NCI-H2081 (cell line): ENCODE results near the gene ALLC.
"Not testable (repeated sequence)": the region's sequence is repeated elsewhere in the genome, so short reads cannot be mapped to it uniquely, and the experiment has no call there.

Source experiments
- DNase-seq, 2 experiments: peaks; one replicate each; lab custom pipeline; 2025; lab: John Stamatoyannopoulos, UW

ALLC gene

GRCh38 chr2:3626118-3626811 is 31.7 kb upstream of the ALLC start:
- no peak for DNase-seq

DNA sequence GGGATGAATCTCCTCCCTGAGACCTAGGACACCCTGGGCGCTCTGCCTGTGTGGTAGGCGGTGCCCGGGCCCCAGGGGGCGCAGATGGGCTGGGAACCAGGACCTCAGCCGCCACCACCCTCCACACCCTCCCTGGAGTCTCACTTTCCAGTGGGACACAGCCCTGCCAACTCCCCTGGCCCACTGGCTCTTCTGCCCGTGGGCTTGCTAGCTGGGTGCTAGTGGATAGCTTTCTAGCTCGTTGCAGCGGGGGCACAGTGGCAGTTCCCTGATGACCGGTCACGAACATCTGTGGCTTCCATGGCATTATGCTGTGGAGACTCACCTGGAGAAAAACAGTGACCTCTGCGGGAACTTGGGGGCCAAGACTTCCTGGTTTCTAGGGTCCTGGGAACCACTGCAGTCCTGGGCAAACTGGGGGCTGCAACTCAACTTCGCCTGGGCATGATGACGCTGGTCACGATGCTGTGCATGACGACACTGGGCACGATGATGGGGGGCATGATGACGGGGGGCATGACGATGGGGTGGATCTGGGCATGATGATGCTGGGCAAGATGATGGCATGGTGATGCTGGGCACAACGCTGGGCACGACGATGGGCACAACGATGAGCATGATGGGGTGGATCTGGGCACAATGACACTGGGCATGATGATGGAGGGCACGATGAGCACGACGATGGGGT is 31.0 kb upstream of the ALLC start:
- DNase-seq = no peak

GRCh38 chr2:3627500-3628100 is 30.4 kb upstream of the ALLC start:
- DNase-seq = no peak

GRCh38 chr2:3628241-3628679 is 29.7 kb upstream of the ALLC start:
- DNase-seq = no peak

- DNase-seq = no peak
Measured at GRCh38 chr2:3628800-3629199, 29.2 kb upstream of the ALLC start.

- no peak for DNase-seq
Measured at GRCh38 chr2:3630631-3631030, 27.4 kb upstream of the ALLC start.

- DNase-seq = no peak
Measured at GRCh38 chr2:3631161-3631850, 26.7 kb upstream of the ALLC start.

DNA sequence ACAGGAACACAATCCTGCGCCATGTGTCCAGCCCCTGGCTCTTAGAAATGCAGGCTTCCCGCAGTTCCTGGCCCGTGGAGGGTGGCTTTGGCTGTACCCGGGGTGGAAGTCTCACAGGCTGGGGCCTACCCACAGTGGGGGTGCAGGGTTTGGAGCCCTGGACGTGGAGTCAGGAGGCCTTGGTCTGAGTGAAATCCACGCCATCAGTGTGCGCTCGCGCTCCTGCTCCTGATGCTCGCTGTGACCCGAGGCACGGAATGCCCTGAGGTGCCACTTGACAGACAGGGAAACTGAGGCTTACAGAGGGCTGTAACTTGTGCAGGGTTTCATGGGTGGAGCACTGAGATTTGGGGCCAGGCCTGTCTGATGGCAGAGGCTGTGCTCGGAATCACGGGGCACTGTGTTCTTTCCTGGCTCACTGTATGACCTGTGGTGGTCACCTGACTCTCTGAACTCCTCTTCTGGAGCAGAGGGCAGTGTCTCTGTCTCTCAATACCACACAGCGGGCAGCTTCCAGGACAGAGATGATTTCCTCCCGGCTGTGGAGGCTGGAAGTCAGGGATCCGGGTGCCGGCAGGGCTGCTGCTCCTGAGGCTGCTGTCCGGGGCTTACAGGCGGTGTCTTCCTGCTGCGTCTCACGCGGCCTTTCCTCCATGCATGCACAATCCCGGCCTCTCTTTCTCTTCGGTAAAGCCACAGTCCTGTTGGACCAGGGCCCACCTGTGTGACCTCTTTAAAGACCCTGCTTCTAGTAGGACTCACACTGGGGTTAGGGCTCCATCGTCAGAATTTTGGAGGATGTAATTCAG is 25.9 kb upstream of the ALLC start:
- no peak for DNase-seq

DNA sequence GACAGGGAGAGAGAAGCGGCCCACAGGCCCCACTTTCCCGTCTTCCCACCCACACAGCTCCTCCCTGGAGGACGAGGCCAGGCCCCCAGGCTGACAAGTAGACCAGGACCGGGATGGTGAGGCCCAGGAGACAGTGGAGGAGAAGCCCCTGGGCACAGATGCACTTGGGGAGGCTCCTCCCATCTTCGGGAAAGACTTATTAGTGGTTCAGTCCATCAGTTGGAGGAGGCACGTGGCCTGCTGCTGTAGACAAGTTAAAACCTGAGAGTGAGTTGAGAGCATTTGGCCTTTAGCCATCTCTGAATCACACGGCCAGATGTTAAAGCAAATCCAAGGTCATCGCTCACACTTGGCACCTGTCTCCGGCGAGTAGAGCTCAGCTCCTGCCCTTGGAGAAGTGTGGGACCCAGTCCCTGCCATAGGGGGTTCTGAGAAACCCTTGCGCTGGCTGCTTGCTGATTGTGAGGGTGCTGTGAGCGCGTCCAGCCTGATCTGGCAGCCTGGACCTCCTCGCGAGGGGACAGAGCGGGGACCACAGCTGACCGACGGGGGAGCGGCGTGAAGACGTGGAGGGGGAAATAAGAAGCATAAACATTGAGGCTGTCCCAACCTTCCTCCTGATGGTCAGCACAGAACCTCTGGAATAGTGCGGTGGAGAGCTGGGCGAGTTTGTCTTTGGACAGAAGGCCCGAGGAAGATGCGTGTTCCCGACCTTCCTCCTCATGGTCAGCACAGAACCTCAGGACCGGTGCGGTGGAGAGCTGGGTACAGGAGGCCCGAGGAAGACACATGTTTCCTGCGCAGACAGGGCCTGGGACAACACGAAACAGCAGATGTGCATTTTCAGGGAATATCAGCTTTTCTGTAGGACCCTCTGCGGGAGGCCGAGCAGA is 24.7 kb upstream of the ALLC start:
- DNase-seq = no peak

- no peak for DNase-seq
Measured at GRCh38 chr2:3633982-3634595, 23.9 kb upstream of the ALLC start.

DNA sequence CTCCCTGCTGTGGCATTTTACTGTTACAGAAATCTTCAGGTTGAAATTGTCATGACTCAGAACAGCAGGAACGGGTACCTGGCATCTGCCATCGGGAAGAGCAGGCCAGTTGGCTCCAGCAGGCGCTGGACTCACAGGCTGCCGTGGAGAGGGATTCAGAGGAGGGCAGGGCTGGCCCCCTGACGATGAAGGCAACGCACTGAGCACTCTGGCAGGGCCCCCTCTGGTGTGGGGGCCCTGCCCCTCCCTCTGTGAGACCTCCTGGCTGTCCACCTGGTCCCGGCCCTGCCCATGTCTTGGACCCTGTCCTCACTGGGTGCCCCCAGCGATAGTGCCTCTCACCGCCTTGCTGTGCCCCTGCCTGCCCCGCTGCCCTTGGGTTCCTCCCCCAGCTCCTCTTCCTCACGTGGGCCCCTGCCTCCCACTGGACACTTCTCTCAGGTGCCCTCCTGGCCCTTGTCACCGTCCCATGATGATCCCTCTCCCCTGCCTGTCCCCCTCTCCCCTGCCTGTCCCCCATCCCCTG is 23.3 kb upstream of the ALLC start:
- no peak for DNase-seq

DNA sequence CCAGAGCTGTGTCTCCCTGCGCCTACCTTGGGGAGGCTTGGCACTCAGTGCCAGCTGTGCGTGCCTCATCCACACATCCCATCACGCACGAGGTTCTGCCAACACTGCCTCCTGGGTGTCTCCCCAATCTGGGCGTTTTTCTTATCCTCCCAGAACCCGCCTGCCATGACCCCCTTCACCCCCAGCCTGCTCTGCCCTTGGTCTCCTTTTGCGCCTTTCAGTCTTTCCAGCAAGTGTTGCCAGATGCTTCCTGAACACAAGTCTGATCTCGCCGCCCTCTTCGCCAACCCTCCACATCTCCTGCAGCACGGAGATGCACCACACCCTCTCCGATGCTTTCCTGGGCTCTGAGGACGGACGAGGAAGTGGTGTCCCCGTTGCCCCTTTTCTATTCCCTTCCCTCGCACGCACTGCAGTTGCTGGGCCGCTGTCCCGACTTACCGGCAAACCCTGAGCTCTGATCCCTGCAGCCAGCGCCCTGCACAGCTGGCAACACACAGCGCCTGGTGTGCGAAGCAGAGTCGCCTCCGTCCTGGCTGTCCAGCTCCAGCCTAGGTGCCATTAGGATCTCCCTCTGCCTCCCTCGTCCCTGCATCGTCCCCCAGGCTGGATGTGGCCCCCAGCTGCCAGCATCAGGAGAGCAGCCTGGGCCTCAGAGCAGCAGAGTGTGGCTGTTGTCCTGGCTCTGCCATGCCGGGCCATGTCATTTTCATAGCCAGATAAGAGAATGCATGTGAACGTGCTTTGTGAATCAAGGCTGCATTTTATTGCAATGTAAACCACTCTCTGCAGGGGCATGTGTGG is 22.6 kb upstream of the ALLC start:
- DNase-seq = no peak

GRCh38 chr2:3635975-3636327 is 22.0 kb upstream of the ALLC start:
- DNase-seq = not testable (repeated sequence)

- no peak for DNase-seq
Measured at GRCh38 chr2:3636586-3637310, 21.3 kb upstream of the ALLC start.

- DNase-seq = no peak
Measured at GRCh38 chr2:3637311-3637675, 20.7 kb upstream of the ALLC start.

- no peak for DNase-seq
Measured at GRCh38 chr2:3637692-3638455, 20.1 kb upstream of the ALLC start.

GRCh38 chr2:3638456-3638810 is 19.6 kb upstream of the ALLC start:
- DNase-seq = no peak

- no peak for DNase-seq
Measured at GRCh38 chr2:3639015-3639630, 18.9 kb upstream of the ALLC start.
